ENCODE data around the gene SECISBP2. TPM values are rescaled to one million over a fixed set of nuclear protein-coding genes. Genes with fewer than 3 reads are reported as not detected.

The SECISBP2 gene
- total RNA-seq, 1 donor from 2014 or later: 19.2 TPM

- ATAC-seq: no peak
Measured at GRCh38 chr9:89383721-89384300, 65.5 kb downstream of the SECISBP2 start.

- no peak for ATAC-seq
Measured at GRCh38 chr9:89384783-89385182, 66.5 kb downstream of the SECISBP2 start.

- ATAC-seq: no peak
Measured at GRCh38 chr9:89386206-89386605, 67.9 kb downstream of the SECISBP2 start.

- peak; percentile 27 for ATAC-seq
Measured at GRCh38 chr9:89386797-89387196, 68.5 kb downstream of the SECISBP2 start.

GRCh38 chr9:89387197-89387849, 69.0 kb downstream of the SECISBP2 start:
- no peak for ATAC-seq

GRCh38 chr9:89388084-89388867, 70.0 kb downstream of the SECISBP2 start:
- peak; percentile 81 for ATAC-seq

- ATAC-seq: no peak
Measured at GRCh38 chr9:89388868-89389177, 70.5 kb downstream of the SECISBP2 start.

GRCh38 chr9:89390068-89390555, 71.8 kb downstream of the SECISBP2 start:
- peak; percentile 20 for ATAC-seq

- ATAC-seq: no peak
Measured at GRCh38 chr9:89390578-89391116, 72.3 kb downstream of the SECISBP2 start.

GRCh38 chr9:89391585-89391984, 73.3 kb downstream of the SECISBP2 start:
- ATAC-seq: no peak

- ATAC-seq: no peak
Measured at GRCh38 chr9:89394412-89394811, 76.1 kb downstream of the SECISBP2 start.

- peak; percentile 85 for ATAC-seq
Measured at GRCh38 chr9:89395931-89396710, 77.8 kb downstream of the SECISBP2 start.

GRCh38 chr9:89397471-89397870, 79.2 kb downstream of the SECISBP2 start:
- no peak for ATAC-seq

GRCh38 chr9:89398621-89399020, 80.3 kb downstream of the SECISBP2 start:
- ATAC-seq: no peak

- ATAC-seq: peak; percentile 29
Measured at GRCh38 chr9:89400403-89401116, 82.3 kb downstream of the SECISBP2 start.

- no peak for ATAC-seq
Measured at GRCh38 chr9:89402695-89403427, 84.6 kb downstream of the SECISBP2 start.

- ATAC-seq: no peak
Measured at GRCh38 chr9:89404074-89404473, 85.8 kb downstream of the SECISBP2 start.

GRCh38 chr9:89405826-89406225, 87.5 kb downstream of the SECISBP2 start:
- ATAC-seq: peak; percentile 29

- ATAC-seq: no peak
Measured at GRCh38 chr9:89407070-89407469, 88.8 kb downstream of the SECISBP2 start.

GRCh38 chr9:89408628-89409101, 90.4 kb downstream of the SECISBP2 start:
- ATAC-seq: peak; percentile 55

Data from esophagus mucosa (tissue), 1 donor.